ENCODE data around the gene B3GNT5. TPM values are rescaled to one million over a fixed set of nuclear protein-coding genes. Genes with fewer than 3 reads are reported as not detected.

Gene B3GNT5
- total RNA-seq, 4 donors from 2014 or later: 18.2 to 41.2 (median 26.0) TPM

GRCh38 chr3:183267140-183267539 is 14.1 kb downstream of the B3GNT5 start:
- H3K36me3 ChIP-seq: no peaks in the 10 kb centered on the region
- no peaks in the 10 kb centered on the region for H3K27me3 ChIP-seq
- H3K9me3 ChIP-seq: no peaks in the 10 kb centered on the region
- peak overlapping the region in 1 of 4 donors; percentile 40 for H3K27ac ChIP-seq
- intact Hi-C loops (cut with DNase I; ENCODE audit: low total_unique reads): loop anchor here (2.0 to 10.0 kb wide), 5 partner anchors 18 to 618 kb away; partner anchors contain the start of genes MCCC1 and PARL
- TF ChIP-seq CTCF (IDR thresholded peaks at IDR 0.05 in 4 of 5, conservative IDR thresholded peaks at IDR 0.05 in 1 of 5) (no peak), POLR2A (IDR thresholded peaks at IDR 0.05) (no peak)
- DNase-seq: no peak
- in situ Hi-C loops (cut with MboI; ENCODE audit: low sequenced_read_pairs in 4 of 4): no loop called here
- peaks cover 40 to 56% of the 10 kb centered on the region in 2 donors for H3K4me1 ChIP-seq
- H3K4me3 ChIP-seq: no peak overlapping the region
- ATAC-seq: no peak

DNA sequence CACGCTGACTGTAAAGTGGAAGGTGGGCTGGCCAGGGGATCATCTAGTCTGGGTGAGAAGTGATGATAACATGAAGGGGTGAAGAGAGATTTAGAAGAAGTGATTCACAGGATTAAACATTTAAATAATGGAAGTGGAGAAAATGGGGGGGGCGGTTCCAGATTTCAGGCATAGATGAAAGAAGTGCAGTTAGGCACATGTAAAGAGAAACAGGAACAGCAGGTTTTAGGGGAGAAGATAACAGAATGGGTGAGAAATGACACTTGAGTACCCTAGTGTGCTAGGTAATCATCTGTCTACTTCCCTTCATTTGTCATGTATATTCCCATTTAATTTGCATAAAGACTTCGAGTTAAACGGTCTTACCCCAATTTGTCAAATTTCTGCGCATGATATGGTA is 15.3 kb downstream of the B3GNT5 start:
- intact Hi-C loops (cut with DNase I; ENCODE audit: low total_unique reads) (loop anchor here (5.0 to 10.0 kb wide), 3 partner anchors 171 to 616 kb away; partner anchors contain the start of genes MCCC1 and PARL), in situ Hi-C loops (cut with MboI; ENCODE audit: low sequenced_read_pairs in 4 of 4) (no loop called here)
- no peaks in the 10 kb centered on the region for H3K27me3 ChIP-seq
- no peak for TF ChIP-seq CTCF (IDR thresholded peaks at IDR 0.05 in 4 of 5, conservative IDR thresholded peaks at IDR 0.05 in 1 of 5)
- no peak for TF ChIP-seq POLR2A (IDR thresholded peaks at IDR 0.05)
- H3K27ac ChIP-seq: peak overlapping the region in 3 of 4 donors; percentile 15 to 40 (median 24)
- no peaks in the 10 kb centered on the region for H3K36me3 ChIP-seq
- H3K4me1 ChIP-seq: peaks cover 41 to 53% of the 10 kb centered on the region in 2 donors
- H3K4me3 ChIP-seq: no peak overlapping the region
- no peaks in the 10 kb centered on the region for H3K9me3 ChIP-seq
- DNase-seq (no peak), ATAC-seq (no peak)

DNA sequence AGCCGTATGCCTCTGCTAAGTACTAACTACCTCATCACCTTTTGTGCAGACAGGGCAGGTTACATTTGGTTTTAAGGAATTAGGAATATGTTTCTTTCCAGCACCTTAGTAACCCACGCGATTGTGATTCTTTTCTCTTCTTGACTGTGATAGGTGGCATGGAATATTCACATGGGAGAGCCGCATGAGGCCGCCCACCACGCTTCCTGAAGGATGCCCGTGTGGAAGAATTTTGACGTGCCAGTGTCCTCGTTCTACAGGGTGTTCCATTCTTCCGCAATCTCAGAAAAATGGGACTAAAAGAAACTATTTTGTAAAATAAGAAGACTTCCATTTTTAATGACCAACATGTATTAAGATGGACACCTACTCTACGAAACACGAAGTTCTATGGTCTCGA is 16.3 kb downstream of the B3GNT5 start:
- no peak overlapping the region for H3K27ac ChIP-seq
- peaks cover 31 to 44% of the 10 kb centered on the region in 2 donors for H3K4me1 ChIP-seq
- TF ChIP-seq CTCF (IDR thresholded peaks at IDR 0.05 in 4 of 5, conservative IDR thresholded peaks at IDR 0.05 in 1 of 5) (no peak), POLR2A (IDR thresholded peaks at IDR 0.05) (no peak)
- no peaks in the 10 kb centered on the region for H3K9me3 ChIP-seq
- no peak overlapping the region for H3K4me3 ChIP-seq
- DNase-seq (no peak), ATAC-seq (no peak)
- H3K36me3 ChIP-seq: no peaks in the 10 kb centered on the region
- intact Hi-C loops (cut with DNase I; ENCODE audit: low total_unique reads): loop anchor here (5.0 to 10.0 kb wide), 3 partner anchors 172 to 615 kb away; partner anchors contain the start of genes MCCC1 and PARL
- no peaks in the 10 kb centered on the region for H3K27me3 ChIP-seq
- in situ Hi-C loops (cut with MboI; ENCODE audit: low sequenced_read_pairs in 4 of 4): no loop called here

GRCh38 chr3:183270344-183270743 is 17.3 kb downstream of the B3GNT5 start:
- TF ChIP-seq POLR2A (IDR thresholded peaks at IDR 0.05) (no peak), CTCF (IDR thresholded peaks at IDR 0.05 in 4 of 5, conservative IDR thresholded peaks at IDR 0.05 in 1 of 5) (no peak)
- Histone ChIP-seq H3K36me3 (no peaks in the 10 kb centered on the region), H3K27ac (peak overlapping the region in 1 of 4 donors; percentile 24), H3K4me1 (peaks cover 28 to 39% of the 10 kb centered on the region in 2 donors), H3K27me3 (no peaks in the 10 kb centered on the region), H3K9me3 (no peaks in the 10 kb centered on the region), H3K4me3 (no peak overlapping the region)
- ATAC-seq (no peak), DNase-seq (no peak)
- intact Hi-C loops (cut with DNase I; ENCODE audit: low total_unique reads) (no loop called here), in situ Hi-C loops (cut with MboI; ENCODE audit: low sequenced_read_pairs in 4 of 4) (no loop called here)

DNA sequence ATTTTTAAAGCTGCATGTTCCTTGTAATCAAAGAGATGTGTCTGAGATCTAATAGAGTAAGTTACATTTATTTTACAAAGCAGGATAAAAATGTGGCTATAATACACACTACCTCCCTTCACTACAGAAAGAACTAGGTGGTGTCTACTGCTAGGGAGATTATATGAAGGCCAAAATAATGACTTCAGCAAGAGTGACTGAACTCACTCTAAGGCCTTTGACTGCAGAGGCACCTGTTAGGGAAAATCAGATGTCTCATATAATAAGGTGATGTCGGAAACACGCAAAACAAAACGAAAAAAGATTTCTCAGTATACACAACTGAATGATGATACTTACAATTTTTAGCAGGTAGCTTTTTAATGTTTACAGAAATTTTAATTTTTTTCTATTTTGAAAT is 19.1 kb downstream of the B3GNT5 start:
- no peak overlapping the region for H3K4me3 ChIP-seq
- no peaks in the 10 kb centered on the region for H3K27me3 ChIP-seq
- H3K36me3 ChIP-seq: no peaks in the 10 kb centered on the region
- H3K9me3 ChIP-seq: no peaks in the 10 kb centered on the region
- no peak for TF ChIP-seq CTCF (IDR thresholded peaks at IDR 0.05 in 4 of 5, conservative IDR thresholded peaks at IDR 0.05 in 1 of 5)
- TF ChIP-seq POLR2A (IDR thresholded peaks at IDR 0.05): no peak
- DNase-seq (no peak), ATAC-seq (peak in 1 of 2 donors; percentile 78)
- peak overlapping the region in 1 of 4 donors; percentile 31 for H3K27ac ChIP-seq
- in situ Hi-C loops (cut with MboI; ENCODE audit: low sequenced_read_pairs in 4 of 4) (no loop called here), intact Hi-C loops (cut with DNase I; ENCODE audit: low total_unique reads) (no loop called here)
- H3K4me1 ChIP-seq: peaks cover 21 to 25% of the 10 kb centered on the region in 2 donors

Data from gastrocnemius medialis (tissue), 4 donors.